H9 (cell line): ENCODE results near the gene CHL1. TPM values are rescaled to one million over a fixed set of nuclear protein-coding genes. Genes with fewer than 3 reads are reported as not detected.

ENCODE experiments used
- DNase-seq: peaks from one replicate; pipeline ENCODE4 v3.0.0-alpha.2; 2017
- H2AFZ ChIP-seq: one replicate; pipeline ENCODE4 v1.6.1; 2013; ENCODE audit warnings: mild to moderate bottlenecking, low read length, control low read depth, moderate library complexity
- H2AK5ac ChIP-seq: 2 replicates; pipeline ENCODE4 v1.6.1; 2013; ENCODE audit warnings: low read length, control low read depth, mixed read lengths; ENCODE audit not compliant: insufficient read length
- H2BK120ac ChIP-seq: one replicate; pipeline ENCODE4 v1.6.1; 2013; ENCODE audit warnings: low read depth, mild to moderate bottlenecking, low read length, control low read depth, inconsistent platforms; ENCODE audit not compliant: poor library complexity, severe bottlenecking
- H2BK12ac ChIP-seq: 2 replicates; pipeline ENCODE4 v1.6.1; 2013; ENCODE audit warnings: low read length, control low read depth, mixed read lengths, low read depth; ENCODE audit not compliant: insufficient read length
- H2BK15ac ChIP-seq: 2 replicates; pipeline ENCODE4 v1.6.1; 2013; ENCODE audit warnings: low read depth, low read length, control low read depth
- H2BK20ac ChIP-seq: one replicate; pipeline ENCODE4 v1.6.1; 2013; ENCODE audit warnings: low read depth, mild to moderate bottlenecking, low read length, control low read depth, inconsistent platforms; ENCODE audit not compliant: poor library complexity, severe bottlenecking
- H2BK5ac ChIP-seq: 2 replicates; pipeline ENCODE4 v1.6.1; 2013; ENCODE audit warnings: low read length, control low read depth, mixed read lengths; ENCODE audit not compliant: insufficient read length
- H3K14ac ChIP-seq: 2 replicates; pipeline ENCODE4 v1.6.1; 2013; ENCODE audit warnings: low read length, control low read depth; ENCODE audit not compliant: insufficient read depth
- H3K18ac ChIP-seq: 2 replicates; pipeline ENCODE4 v1.6.1; 2013; ENCODE audit warnings: low read depth, mild to moderate bottlenecking, mixed read lengths, low read length, control low read depth; ENCODE audit not compliant: insufficient read length
- H3K23ac ChIP-seq: 2 replicates; pipeline ENCODE4 v1.6.1; 2013; ENCODE audit warnings: low read length, control low read depth, mixed read lengths, low read depth; ENCODE audit not compliant: insufficient read length
- H3K23me2 ChIP-seq: 2 replicates; pipeline ENCODE4 v1.6.1; 2013; ENCODE audit warnings: low read depth, mild to moderate bottlenecking, mixed read lengths, low read length, control low read depth; ENCODE audit not compliant: insufficient read length, poor library complexity, severe bottlenecking
- H3K27ac ChIP-seq: 2 replicates; pipeline ENCODE4 v1.5.1; 2013; ENCODE audit warnings: low read length, control low read depth, mixed read lengths, low read depth; ENCODE audit not compliant: insufficient read length
- H3K27me3 ChIP-seq: 2 replicates; pipeline ENCODE4 v1.6.1; 2013; ENCODE audit warnings: low read length, control low read depth, inconsistent platforms; ENCODE audit not compliant: insufficient read depth
- H3K4ac ChIP-seq: 2 replicates; pipeline ENCODE4 v1.6.1; 2013; ENCODE audit warnings: low read depth, mild to moderate bottlenecking, control low read depth, inconsistent platforms, low read length, moderate library complexity
- H3K4me1 ChIP-seq: 2 replicates; pipeline ENCODE4 v1.6.1; 2013; ENCODE audit warnings: low read length, control low read depth, inconsistent platforms; ENCODE audit not compliant: insufficient read depth
- H3K4me2 ChIP-seq: 2 replicates; pipeline ENCODE4 v1.6.1; 2013; ENCODE audit warnings: low read length, control low read depth, mixed read lengths; ENCODE audit not compliant: insufficient read length, insufficient read depth
- H3K56ac ChIP-seq: 2 replicates; pipeline ENCODE4 v1.6.1; 2013; ENCODE audit warnings: low read depth, mild to moderate bottlenecking, mixed read lengths, low read length, control low read depth; ENCODE audit not compliant: insufficient read length
- H3K79me1 ChIP-seq: 2 replicates; pipeline ENCODE4 v1.6.1; 2013; ENCODE audit warnings: low read depth, mild to moderate bottlenecking, moderate library complexity, low read length, control low read depth, inconsistent platforms; ENCODE audit not compliant: insufficient read depth, poor library complexity, severe bottlenecking
- H3K79me2 ChIP-seq: 2 replicates; pipeline ENCODE4 v1.6.1; 2013; ENCODE audit warnings: low read length, control low read depth, inconsistent platforms; ENCODE audit not compliant: insufficient read depth
- H3K9ac ChIP-seq: 2 replicates; pipeline ENCODE4 v1.6.1; 2013; ENCODE audit warnings: low read length, control low read depth, mixed read lengths; ENCODE audit not compliant: insufficient read length; ENCODE audit errors: extremely low read depth
- H3K9me3 ChIP-seq: one replicate; pipeline ENCODE4 v1.6.1; 2013; ENCODE audit warnings: low read depth, low read length, inconsistent platforms; ENCODE audit not compliant: control insufficient read depth
- H3T11ph ChIP-seq: one replicate; pipeline ENCODE4 v1.6.1; 2013; ENCODE audit warnings: mild to moderate bottlenecking, low read length, control low read depth, inconsistent platforms
- H4K20me1 ChIP-seq: one replicate; pipeline ENCODE4 v1.6.1; 2013; ENCODE audit not compliant: control insufficient read depth, insufficient read length, insufficient read depth
- H4K5ac ChIP-seq: 2 replicates; pipeline ENCODE4 v1.6.1; 2013; ENCODE audit warnings: low read depth, mild to moderate bottlenecking, mixed read lengths, low read length, control low read depth; ENCODE audit not compliant: insufficient read length
- H4K8ac ChIP-seq: replicated peaks from 2 replicates; pipeline ENCODE4 v1.6.1; 2013; ENCODE audit warnings: low read length, control low read depth, mixed read lengths, low read depth; ENCODE audit not compliant: insufficient read length
- H4K91ac ChIP-seq: 2 replicates; pipeline ENCODE4 v1.6.1; 2013; ENCODE audit warnings: low read depth, mild to moderate bottlenecking, moderate library complexity, mixed read lengths, low read length, control low read depth; ENCODE audit not compliant: insufficient read length
- H3K27ac Mint-ChIP-seq, 3 experiments: 2 replicates in 2 of 3; 3 replicates in 1 of 3; pipeline ENCODE4 v1.8.0; 2020 to 2021; ENCODE audit warnings: mixed read lengths in 3 of 3, mild to moderate bottlenecking in 1 of 3, moderate library complexity in 1 of 3
- H3K27me3 Mint-ChIP-seq: 2 replicates; pipeline ENCODE4 v1.8.0; 2021; ENCODE audit warnings: low read depth, mild to moderate bottlenecking, moderate library complexity, mixed read lengths
- H3K36me3 Mint-ChIP-seq, 3 experiments: 2 replicates in 2 of 3; 3 replicates in 1 of 3; pipeline ENCODE4 v1.8.0; 2020 to 2021; ENCODE audit warnings: low read depth in 3 of 3, mixed read lengths in 3 of 3; ENCODE audit not compliant: insufficient read depth in 1 of 3
- H3K4me1 Mint-ChIP-seq, 2 experiments: 2 replicates each; pipeline ENCODE4 v1.8.0; 2020; ENCODE audit warnings: mixed read lengths in 2 of 2
- H3K4me3 Mint-ChIP-seq, 2 experiments: 2 replicates in 1 of 2; 3 replicates in 1 of 2; pipeline ENCODE4 v1.8.0; 2020 to 2021; ENCODE audit warnings: mild to moderate bottlenecking in 2 of 2, mixed read lengths in 2 of 2, moderate library complexity in 1 of 2
- H3K9me3 Mint-ChIP-seq, 2 experiments: 2 replicates in 1 of 2; 3 replicates in 1 of 2; pipeline ENCODE4 v1.8.0; 2020; ENCODE audit warnings: mild to moderate bottlenecking in 2 of 2, mixed read lengths in 2 of 2, moderate library complexity in 1 of 2
- CTCF ChIP-seq: fragments of 200-600 bp; sonication (generic); conservative IDR thresholded peaks from 3 replicates; pipeline ENCODE4 v1.8.0; 2021; ENCODE audit warnings: antibody characterized with exemption, mild to moderate bottlenecking
- WGBS: extraction: QIAGEN DNeasy Blood & Tissue Kit; methylation state at CpG from one replicate; pipeline ENCODE4 v1.1.7; 2013; ENCODE audit warnings: missing lambda C conversion rate, low lambda C conversion rate, mixed read lengths; ENCODE audit not compliant: insufficient read length; ENCODE audit errors: extremely low coverage; 5-methylcytosine and 5-hydroxymethylcytosine counted together
- total RNA-seq: library from RNA; stranded (reverse); gene quantifications from 2 replicates; pipeline ENCODE4 v1.2.1, GENCODE V29; 2021

The CHL1 gene
- total RNA-seq, 1 experiment from 2014 or later: not detected

GRCh38 chr3:352599-352998, 156.0 kb downstream of the CHL1 start:
- H2BK20ac ChIP-seq: no peak overlapping the region
- Mint-ChIP-seq H3K27me3 (peaks cover 12% of the 10 kb centered on the region), H3K4me3 (no peak overlapping the region), H3K4me1 (peaks cover 5 to 12% of the 10 kb centered on the region in 2 experiments), H3K9me3 (no peaks in the 10 kb centered on the region), H3K27ac (no peak overlapping the region), H3K36me3 (no peaks in the 10 kb centered on the region)
- H3K79me2 ChIP-seq: no peaks in the 10 kb centered on the region
- H3T11ph ChIP-seq: no peak overlapping the region
- H3K9me3 ChIP-seq: no peaks in the 10 kb centered on the region
- H3K14ac ChIP-seq: no peak overlapping the region
- H3K23me2 ChIP-seq: no peaks in the 10 kb centered on the region
- WGBS: no CpG with 5 or more reads among the region's 1 CpG
- H4K5ac ChIP-seq: no peak overlapping the region
- no peak overlapping the region for H2AFZ ChIP-seq
- no peak overlapping the region for H2BK15ac ChIP-seq
- no peak overlapping the region for H3K4ac ChIP-seq
- H3K4me2 ChIP-seq: no peak overlapping the region
- H2BK5ac ChIP-seq: no peak overlapping the region
- H3K56ac ChIP-seq: no peak overlapping the region
- no peaks in the 10 kb centered on the region; the same call in 1 of the 2 replicates for H3K4me1 ChIP-seq
- no peaks in the 10 kb centered on the region for H3K27me3 ChIP-seq
- no peak overlapping the region for H3K9ac ChIP-seq
- no peak overlapping the region for H2BK12ac ChIP-seq
- no peak overlapping the region for H3K27ac ChIP-seq
- H2BK120ac ChIP-seq: no peak overlapping the region
- DNase-seq: no peak
- H3K18ac ChIP-seq: no peak overlapping the region
- TF ChIP-seq CTCF: no peak
- no peak overlapping the region for H4K91ac ChIP-seq
- H3K23ac ChIP-seq: no peak overlapping the region
- H3K79me1 ChIP-seq: no peaks in the 10 kb centered on the region
- H4K8ac ChIP-seq: no peak overlapping the region
- no peak overlapping the region for H2AK5ac ChIP-seq
- no peaks in the 10 kb centered on the region for H4K20me1 ChIP-seq
